ENCODE measurements around the gene SDHD. TPM values are rescaled to one million over a fixed set of nuclear protein-coding genes. Genes with fewer than 3 reads are reported as not detected.

SDHD gene
- total and polyA plus RNA-seq, 8 donors, result 94.1 to 127 (median 123) TPM

DNA sequence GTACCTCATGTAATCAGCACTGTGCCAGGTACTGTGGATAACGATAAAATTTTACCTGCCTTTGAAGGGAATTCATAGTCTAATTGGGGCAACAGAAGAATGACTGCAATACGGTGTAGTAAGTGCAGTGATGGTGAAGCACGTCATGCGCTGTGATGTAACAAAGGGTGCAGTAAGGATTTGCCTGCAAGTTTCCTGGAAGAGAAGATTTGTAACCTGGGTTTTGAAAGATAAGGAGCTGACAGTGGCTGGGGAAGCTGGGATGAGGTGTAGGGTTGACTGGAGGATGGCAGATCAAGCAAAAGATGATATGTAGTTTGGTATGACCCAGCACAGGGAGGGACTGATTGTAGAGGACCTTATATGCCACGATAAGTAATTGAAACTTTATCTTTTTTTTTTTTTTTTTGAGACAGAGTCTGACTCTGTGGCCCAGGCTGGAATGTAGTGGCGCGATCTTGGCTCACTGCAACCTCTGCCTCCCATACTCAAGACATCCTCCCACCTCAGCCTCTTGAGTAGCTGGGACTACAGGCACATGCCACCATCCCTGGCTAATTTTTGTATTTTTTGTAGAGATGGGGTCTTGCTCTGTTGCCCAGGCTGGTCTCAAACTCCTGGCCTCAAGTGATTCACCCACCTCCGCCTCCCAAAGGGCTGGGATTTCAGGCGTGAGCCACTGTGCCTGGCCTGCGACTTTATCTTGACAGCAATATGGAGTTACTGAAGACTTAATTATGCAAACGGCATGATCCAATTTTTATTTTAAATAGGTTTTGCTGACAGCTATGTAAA lies 11.3 kb downstream of the SDHD start:
- no peak for TF ChIP-seq CTCF (IDR thresholded peaks at IDR 0.05)
- no peaks in the 10 kb centered on the region for H3K27me3 ChIP-seq
- intact Hi-C loops (cut with DNase I), result no loop called here
- peaks cover 0 to 54% of the 10 kb centered on the region in 2 donors for H3K36me3 ChIP-seq
- no peak overlapping the region for H3K4me3 ChIP-seq
- no peaks in the 10 kb centered on the region for H3K4me1 ChIP-seq
- DNase-seq (no peak), ATAC-seq (no peak)
- no peak overlapping the region for H3K27ac ChIP-seq
- H3K9me3 ChIP-seq, result no peaks in the 10 kb centered on the region

DNA sequence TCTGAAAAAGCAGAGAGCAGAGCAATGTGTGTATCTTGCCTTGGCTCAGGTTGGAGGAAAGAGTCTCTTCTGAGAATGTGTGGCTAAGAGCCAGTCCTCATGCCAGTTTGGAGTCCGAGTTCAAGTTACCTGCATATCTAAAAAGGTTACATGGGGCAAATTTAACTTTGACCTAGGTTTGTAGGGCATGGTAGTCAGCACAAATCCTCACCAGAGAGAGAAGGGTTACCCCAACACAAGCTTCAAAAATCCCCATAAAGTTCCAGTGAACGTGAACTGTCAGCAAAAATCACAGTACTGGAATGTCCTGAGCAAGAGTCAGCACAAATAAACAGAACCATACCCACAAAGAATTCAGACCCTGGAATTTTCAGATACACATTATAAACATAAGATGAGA lies 13.8 kb downstream of the SDHD start:
- no peak for TF ChIP-seq CTCF (IDR thresholded peaks at IDR 0.05)
- no peak overlapping the region for H3K27ac ChIP-seq
- peaks cover 0 to 9% of the 10 kb centered on the region in 2 donors for H3K4me1 ChIP-seq
- no peak for ATAC-seq
- no peak for DNase-seq
- intact Hi-C loops (cut with DNase I), result no loop called here
- no peaks in the 10 kb centered on the region for H3K27me3 ChIP-seq
- no peaks in the 10 kb centered on the region for H3K9me3 ChIP-seq
- no peak overlapping the region for H3K4me3 ChIP-seq
- peaks cover 0 to 29% of the 10 kb centered on the region in 2 donors for H3K36me3 ChIP-seq

DNA sequence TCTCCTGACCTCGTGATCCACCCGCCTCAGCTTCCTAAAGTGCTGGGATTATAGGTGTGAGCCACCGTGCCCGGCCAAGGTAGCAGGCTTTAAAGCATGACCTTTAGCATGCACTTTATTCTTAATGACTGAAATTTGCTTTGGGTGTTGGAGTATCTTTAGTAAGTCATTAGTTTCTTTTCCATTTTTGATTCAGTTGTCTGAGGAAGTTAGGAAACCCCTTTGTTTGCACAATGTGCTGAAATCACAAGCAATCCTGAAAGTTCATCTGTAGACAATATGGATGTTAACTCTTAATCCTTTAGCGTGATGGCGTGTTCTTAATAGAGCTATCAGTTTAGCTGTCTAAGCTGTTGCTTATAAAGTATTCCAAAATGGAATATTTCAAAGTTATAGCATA lies 16.8 kb downstream of the SDHD start:
- ATAC-seq (no peak), DNase-seq (no peak)
- no peak for TF ChIP-seq CTCF (IDR thresholded peaks at IDR 0.05)
- peaks cover 0 to 7% of the 10 kb centered on the region in 2 donors for H3K36me3 ChIP-seq
- no peaks in the 10 kb centered on the region for H3K27me3 ChIP-seq
- H3K27ac ChIP-seq, result no peak overlapping the region
- H3K4me1 ChIP-seq, result peaks cover 0 to 9% of the 10 kb centered on the region in 2 donors
- no peak overlapping the region for H3K4me3 ChIP-seq
- intact Hi-C loops (cut with DNase I), result no loop called here
- no peaks in the 10 kb centered on the region for H3K9me3 ChIP-seq

DNA sequence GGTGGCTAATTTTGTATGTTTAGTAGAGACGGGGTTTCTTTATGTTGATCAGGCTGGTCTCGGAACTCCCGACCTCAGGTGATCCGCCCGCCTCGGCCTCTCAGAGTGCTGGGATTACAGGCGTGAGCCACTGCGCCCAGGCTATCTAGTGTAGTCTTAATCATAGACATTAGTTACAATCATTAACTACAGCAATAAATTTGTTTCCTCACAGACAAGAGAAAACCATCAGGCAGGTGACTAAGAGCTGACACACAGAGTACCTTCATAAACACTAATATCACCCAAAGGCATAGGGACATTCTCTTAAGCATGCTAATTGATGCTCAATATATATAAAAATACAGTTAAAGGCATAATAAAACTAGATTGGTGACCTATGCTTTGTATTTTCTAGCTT lies 19.4 kb downstream of the SDHD start:
- ATAC-seq, result no peak
- H3K27ac ChIP-seq, result no peak overlapping the region

More for the DNA sequence above, 19.4 kb downstream of the SDHD start:
- Histone ChIP-seq H3K9me3 (no peaks in the 10 kb centered on the region), H3K4me1 (peaks cover 0 to 9% of the 10 kb centered on the region in 2 donors), H3K36me3 (peaks cover 0 to 5% of the 10 kb centered on the region in 2 donors), H3K4me3 (no peak overlapping the region), H3K27me3 (no peaks in the 10 kb centered on the region)
- no peak for TF ChIP-seq CTCF (IDR thresholded peaks at IDR 0.05)
- no peak for DNase-seq
- intact Hi-C loops (cut with DNase I), result no loop called here

Data from left lung (tissue), 10 donors.